RWPE1 (cell line): ENCODE data around the gene MED13L.
"Not testable (repeated sequence)": the region's sequence is repeated elsewhere in the genome, so short reads cannot be mapped to it uniquely, and the experiment has no call there.

Experiments
- CTCF ChIA-PET: fragments of 350-600 bp; sonication (Branson Sonifier 250); formaldehyde crosslinking; extraction: SDS; loops from one replicate; lab custom pipeline; 2021; lab: Yijun Ruan, JAX
- POLR2A ChIA-PET: fragments of 400-600 bp; formaldehyde crosslinking; extraction: SDS; loops from one replicate; lab custom pipeline; 2020; ENCODE audit warnings: antibody characterized with exemption; ENCODE audit not compliant: low non-redundant PET; lab: Yijun Ruan, JAX
- DNase-seq: peaks from one replicate; pipeline ENCODE4 v3.0.0; 2012; ENCODE audit warnings: low spot score
- H3K27ac ChIP-seq: fragments of 450-650 bp; 2 replicates; pipeline ENCODE4 v1.5.1; 2017
- TF ChIP-seq, protein P1 (sequence below): fragments of 450-650 bp; conservative IDR thresholded peaks from 2 replicates; pipeline ENCODE4 v1.5.1; 2017; ENCODE audit warnings: low read depth, mild to moderate bottlenecking

Gene MED13L

DNA sequence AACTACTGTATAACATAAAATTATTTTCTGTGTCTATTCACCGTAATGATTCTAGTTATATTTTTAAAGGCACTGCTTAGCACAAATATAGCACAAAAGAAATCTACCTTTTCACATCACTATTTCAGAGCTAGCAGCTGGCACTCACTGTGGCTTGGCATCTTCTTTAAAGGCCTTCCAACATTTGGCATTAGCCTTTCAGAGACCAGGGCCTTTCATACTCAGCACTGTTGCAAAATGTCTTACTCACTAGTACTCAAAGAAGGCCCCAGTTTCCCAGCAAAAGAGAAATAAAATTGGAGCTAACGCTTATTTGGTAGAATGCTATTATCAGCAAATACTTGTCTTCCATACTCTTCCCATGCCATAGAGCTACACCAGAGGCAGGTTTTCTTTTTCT lies 238.4 kb downstream of the MED13L start:
- TF ChIP-seq, protein P1, sequence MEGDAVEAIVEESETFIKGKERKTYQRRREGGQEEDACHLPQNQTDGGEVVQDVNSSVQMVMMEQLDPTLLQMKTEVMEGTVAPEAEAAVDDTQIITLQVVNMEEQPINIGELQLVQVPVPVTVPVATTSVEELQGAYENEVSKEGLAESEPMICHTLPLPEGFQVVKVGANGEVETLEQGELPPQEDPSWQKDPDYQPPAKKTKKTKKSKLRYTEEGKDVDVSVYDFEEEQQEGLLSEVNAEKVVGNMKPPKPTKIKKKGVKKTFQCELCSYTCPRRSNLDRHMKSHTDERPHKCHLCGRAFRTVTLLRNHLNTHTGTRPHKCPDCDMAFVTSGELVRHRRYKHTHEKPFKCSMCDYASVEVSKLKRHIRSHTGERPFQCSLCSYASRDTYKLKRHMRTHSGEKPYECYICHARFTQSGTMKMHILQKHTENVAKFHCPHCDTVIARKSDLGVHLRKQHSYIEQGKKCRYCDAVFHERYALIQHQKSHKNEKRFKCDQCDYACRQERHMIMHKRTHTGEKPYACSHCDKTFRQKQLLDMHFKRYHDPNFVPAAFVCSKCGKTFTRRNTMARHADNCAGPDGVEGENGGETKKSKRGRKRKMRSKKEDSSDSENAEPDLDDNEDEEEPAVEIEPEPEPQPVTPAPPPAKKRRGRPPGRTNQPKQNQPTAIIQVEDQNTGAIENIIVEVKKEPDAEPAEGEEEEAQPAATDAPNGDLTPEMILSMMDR = no peak
- ChIA-PET POLR2A (no interaction called here), CTCF (no interaction called here)
- H3K27ac ChIP-seq = no peak overlapping the region
- no peak for DNase-seq

DNA sequence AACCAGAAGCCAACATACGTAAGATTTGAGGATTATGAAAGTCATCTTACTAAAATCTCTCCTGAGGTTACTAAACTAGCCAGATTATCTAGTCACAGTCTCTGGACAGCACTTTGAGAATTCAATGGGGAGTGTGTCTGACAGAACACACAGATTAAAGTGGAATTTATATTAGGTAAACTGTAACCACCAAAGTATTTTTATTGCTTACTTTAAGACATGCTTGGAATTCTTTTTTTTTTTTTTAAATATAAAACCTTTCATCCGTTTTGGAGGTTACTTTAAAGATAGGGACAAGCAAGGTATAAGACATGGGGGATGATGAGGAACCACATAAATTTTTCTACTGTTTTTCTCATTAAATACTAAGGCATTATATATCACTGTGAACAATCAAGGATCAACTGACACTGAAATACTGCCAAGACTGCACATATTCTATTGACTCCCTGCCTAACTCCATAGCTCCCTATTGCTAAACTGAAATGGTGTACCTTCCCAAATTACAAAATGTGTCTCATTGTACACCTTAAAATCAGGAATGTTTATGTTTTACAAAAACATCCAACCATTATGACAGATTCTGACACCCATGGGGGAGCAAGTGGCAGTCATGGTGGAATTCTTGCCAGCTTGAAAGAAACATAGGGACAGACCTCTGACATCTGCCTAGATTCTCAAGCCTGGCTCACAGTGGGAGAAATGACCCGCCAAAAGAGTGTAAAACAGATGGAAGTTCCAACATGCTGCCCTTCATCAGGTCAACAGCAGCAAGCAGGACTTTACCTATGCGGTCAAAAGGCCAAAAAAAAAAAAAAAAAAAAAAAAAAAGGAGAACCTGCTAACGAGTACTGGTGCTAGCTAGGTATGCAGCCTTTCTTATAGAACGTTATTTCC lies 239.3 kb downstream of the MED13L start:
- TF ChIP-seq, protein P1 = no peak
- POLR2A ChIA-PET = no interaction called here
- CTCF ChIA-PET = interaction anchor here (0.6 kb wide), 1 partner anchor 18 kb away, joined by 5 read pairs; no protein-coding TSS in a partner anchor
- no peak for DNase-seq
- H3K27ac ChIP-seq = no peak overlapping the region

- H3K27ac ChIP-seq = no peak overlapping the region
- TF ChIP-seq, protein P1 = no peak
- ChIA-PET CTCF (interaction anchor here (0.7 kb wide), 1 partner anchor 242 kb away, joined by 3 read pairs; no protein-coding TSS in a partner anchor), POLR2A (no interaction called here)
- no peak for DNase-seq
These were observed 243.7 kb downstream of the MED13L start for GRCh38 chr12:116033765-116034164.

GRCh38 chr12:116031624-116032023 lies 245.9 kb downstream of the MED13L start:
- CTCF ChIA-PET = interaction anchor here (0.6 kb wide), 1 partner anchor 165 kb away, joined by 3 read pairs; no protein-coding TSS in a partner anchor
- H3K27ac ChIP-seq, DNase-seq, POLR2A ChIA-PET: not testable (repeated sequence)

DNA sequence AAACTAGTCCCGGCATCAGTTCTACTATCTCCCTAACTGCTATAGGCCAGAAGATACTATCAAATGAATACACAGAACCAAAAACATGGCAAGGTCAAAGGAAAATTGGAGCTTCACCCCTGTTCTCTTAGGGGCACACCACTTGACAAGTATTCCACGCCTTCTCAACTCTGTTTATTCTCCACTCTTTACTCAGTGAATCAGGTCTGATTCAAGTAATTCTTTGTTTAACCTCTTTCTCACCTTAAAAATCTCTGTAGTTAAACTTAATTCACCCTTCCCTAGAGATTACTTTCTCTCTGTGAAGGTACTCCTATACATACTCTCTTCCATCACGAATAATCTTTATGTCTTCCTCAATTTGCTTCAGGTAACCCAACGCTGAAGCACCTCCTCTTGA lies 248.9 kb downstream of the MED13L start:
- TF ChIP-seq, protein P1 = no peak
- POLR2A ChIA-PET = no interaction called here
- CTCF ChIA-PET = interaction anchor here (0.5 to 0.6 kb wide), 2 partner anchors 80 to 536 kb away, joined by 3 to 4 read pairs; no protein-coding TSS in a partner anchor
- no peak overlapping the region for H3K27ac ChIP-seq
- no peak for DNase-seq

DNA sequence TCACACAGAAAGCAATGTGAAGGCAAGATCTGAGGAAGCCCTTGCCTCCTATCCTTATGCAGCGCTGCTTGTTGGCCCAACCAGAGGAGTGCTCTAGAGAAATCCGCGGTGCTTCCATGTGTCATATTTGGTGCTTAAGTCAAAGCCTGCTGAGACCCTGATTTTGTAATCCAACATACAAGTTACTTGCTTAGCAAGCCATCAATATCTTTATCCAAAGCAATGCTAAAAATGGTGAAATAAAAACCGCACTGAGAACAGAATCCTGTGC lies 250.0 kb downstream of the MED13L start:
- no peak overlapping the region for H3K27ac ChIP-seq
- POLR2A ChIA-PET = no interaction called here
- CTCF ChIA-PET = no interaction called here
- TF ChIP-seq, protein P1 = no peak
- DNase-seq = no peak
